GM21723 (cell line): ENCODE results near the gene TNC.

Source experiments
- ATAC-seq: cut with Tn5 transposase; IDR thresholded peaks from one replicate; pipeline ENCODE4 v1.9.1; 2021; ENCODE audit warnings: mild to moderate bottlenecking, moderate library complexity; ENCODE audit not compliant: unreplicated experiment

TNC gene

GRCh38 chr9:115058175-115058574, 59.8 kb downstream of the TNC start:
- ATAC-seq = no peak

DNA sequence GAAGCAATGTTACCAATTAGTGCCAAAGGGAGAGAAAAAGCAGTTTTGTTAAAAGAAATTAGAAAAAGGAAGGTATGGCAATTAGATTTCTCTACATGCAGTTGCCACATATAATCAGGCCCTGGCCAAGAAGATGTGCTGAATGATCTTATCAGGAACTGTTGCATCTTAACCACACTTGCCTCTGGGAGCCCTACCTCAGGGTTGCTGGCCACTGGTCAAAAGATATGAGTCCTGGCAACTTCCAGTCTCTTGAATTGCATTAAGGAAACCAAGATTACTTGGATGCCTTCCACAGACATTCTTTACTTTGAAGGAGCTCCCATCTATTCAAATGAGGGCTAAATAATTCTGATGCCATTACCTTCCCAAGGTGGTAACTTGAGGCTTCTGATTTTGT, 60.4 kb downstream of the TNC start:
- no peak for ATAC-seq

DNA sequence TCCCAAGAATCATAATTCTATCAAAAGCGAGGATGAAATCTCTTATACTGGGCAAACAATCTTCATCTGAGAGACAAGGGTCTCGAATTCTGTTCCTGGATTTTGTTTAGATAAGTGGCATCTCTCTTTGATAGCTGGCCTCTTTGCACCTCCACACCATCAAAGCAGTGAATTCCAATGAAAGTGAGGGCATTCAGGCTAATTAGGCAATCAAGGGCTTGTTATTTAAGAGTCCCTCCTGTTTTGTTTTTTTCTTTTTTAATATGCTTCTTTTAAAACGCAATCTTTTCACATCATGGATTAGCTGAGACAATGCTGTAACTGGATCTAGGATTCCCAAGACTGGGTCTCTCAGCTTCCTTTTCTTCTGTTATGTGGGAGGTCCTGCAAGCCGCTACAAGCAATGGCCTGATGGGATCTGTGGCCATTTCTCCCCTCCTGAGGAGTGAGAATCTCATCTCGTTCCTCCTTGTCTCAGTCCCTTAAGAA, 67.9 kb downstream of the TNC start:
- no peak for ATAC-seq

GRCh38 chr9:115046824-115047223, 71.1 kb downstream of the TNC start:
- ATAC-seq = no peak

- no peak for ATAC-seq
Measured at GRCh38 chr9:115046199-115046598, 71.8 kb downstream of the TNC start.

GRCh38 chr9:115043632-115044031, 74.3 kb downstream of the TNC start:
- ATAC-seq = no peak

GRCh38 chr9:115042781-115043509, 75.0 kb downstream of the TNC start:
- ATAC-seq = peak; percentile 87

DNA sequence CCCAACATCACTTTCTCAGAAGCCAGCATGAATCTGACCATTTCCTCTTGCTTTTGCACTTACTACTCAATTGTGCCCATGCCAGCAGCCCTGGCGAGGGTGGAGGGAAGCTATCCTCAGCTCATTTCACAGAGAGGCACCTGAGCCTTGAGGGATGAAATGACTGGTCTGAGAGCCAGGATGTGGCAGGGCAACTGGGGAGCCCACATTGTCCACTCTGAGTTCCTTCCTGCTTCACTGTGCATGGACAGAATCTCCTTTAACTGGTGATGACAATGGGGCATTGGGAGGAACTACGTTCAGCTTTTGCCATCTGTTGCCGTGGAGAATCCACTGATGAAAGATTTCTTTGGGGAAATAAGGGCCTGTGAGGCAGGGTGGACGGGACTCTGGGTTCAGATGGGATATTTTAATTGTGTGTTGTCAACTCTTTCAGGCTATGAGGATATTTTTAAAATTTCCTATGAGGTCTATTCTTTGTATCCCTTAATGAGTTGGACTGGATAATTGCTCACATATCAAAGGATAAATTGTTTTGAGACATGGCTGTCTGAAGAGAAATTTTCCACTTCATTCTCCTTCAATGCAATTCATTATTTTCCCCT, 78.3 kb downstream of the TNC start:
- no peak for ATAC-seq

DNA sequence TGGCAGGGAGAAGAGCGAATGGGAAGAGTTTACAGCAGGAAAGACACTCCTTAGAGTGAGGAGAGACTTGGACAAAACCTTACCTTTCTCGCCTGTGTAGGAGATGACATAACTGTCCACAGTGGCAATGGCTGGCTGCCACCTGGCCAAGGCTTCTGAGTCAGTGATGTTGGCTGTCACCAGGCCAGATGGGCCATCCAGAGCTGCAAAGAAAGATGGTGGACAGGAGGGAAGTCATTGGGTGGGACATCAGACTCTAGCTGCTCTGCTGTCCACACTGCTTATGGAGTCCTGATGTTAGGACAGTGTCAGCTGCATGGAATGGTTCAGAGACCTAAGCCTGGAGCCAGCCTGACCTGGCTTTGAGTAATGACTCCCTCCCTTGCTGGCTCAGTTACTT, 79.8 kb downstream of the TNC start:
- ATAC-seq = no peak

DNA sequence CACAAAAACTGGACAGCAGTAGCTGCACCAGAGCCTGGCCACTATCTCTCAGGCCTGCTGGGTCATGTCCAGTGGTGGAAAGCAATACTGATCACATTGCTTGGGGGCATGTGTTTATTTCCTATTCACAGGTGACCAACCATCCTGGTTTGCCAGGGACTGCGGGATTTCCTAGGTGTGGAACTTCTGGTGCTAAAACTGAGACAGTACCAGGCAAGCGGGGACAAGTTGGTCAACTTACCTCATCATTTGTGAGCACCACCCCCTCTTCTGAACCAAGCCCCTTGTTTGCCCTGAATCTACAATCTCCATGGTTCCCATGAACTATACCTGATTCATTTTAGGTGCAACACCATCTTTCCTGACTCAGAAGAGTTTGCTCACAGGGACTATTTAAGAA, 81.3 kb downstream of the TNC start:
- peak; percentile 3 for ATAC-seq

DNA sequence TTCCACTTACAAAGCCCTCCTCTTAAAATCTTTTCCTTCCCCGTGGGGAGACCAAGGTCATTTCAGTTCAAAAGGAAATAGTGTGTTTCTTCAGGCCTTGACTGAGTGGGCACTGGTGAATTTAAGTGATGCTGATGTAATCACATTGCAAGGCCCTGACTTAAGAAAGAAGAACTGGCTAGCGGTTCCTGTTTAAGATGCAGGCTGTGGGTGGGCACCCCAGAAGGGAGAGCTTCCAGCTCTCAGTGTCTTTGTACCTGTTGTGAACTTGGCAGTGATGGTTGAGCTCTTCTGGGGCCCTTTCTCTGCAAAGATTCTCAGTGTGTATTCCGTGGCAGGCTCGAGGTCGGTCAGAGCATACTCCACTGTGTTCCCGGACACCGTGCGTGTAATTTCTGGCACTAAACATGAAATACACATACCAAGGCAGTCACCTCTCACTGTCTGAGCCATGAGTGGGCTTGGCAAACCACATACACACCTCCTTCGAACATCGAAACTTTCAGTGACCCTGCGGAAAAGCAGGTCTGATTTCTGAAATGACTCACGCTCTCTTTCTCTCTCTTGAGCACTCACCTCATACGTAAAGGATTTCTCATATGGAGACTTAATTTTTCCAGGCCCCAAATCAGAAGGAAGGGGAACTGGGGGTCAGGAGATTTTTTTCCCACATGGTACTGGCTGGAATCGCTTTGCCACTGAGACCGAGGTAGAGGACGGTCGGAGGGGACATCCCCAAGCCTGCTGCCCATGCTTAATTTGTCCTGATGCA, 81.9 kb downstream of the TNC start:
- ATAC-seq = peak; percentile 89

DNA sequence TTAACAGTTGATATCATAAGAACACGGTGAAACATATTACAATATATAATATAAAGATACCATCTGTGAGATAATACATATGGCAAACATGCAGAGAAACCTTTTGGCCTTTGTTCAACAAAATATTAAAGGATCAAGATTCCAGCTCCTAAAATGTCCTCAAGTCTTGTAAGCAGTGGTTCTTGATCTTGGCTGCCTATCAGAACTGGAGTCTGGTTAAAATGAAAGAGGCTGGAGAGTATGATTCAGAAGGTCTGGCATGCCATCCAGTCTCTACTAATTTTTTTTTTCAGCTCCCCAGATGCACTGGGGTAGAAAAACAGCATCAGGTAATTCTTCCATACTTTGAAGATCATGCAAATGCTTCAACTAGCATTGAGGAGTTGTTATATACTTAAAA, 83.2 kb downstream of the TNC start:
- ATAC-seq = no peak

- ATAC-seq = no peak
Measured at GRCh38 chr9:115033800-115034199, 84.2 kb downstream of the TNC start.

- no peak for ATAC-seq
Measured at GRCh38 chr9:115032296-115032695, 85.7 kb downstream of the TNC start.

- ATAC-seq = no peak
Measured at GRCh38 chr9:115030006-115030405, 88.0 kb downstream of the TNC start.

GRCh38 chr9:115025721-115026120, 92.2 kb downstream of the TNC start:
- no peak for ATAC-seq

DNA sequence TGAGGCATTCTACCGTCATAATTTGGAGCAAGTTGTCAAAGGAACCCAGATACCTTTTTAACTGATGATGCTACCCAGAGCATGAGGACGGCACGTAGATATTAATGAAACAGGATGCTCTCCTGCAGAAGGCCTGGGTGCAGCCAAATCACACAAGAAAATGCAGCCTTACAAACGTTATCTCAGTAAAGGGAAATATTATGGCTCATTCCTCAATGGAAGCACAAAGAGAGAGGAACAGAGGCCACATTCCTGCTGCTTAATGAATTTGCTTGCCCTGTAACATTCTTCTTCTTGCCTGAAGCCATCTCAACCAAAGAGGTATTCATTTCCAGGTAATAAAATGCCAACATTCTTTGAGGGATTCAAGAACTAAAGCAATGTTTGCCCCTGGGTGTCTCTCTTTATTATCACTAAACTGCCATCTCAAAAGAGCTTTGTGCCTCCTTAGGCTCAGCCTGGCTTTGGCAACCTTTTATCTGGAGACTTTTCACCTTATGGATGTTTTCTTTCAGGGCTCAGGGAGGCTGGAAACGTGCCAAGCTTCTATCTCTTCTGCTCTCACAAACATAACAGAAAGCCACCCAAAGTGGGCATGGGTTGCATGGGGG, 92.9 kb downstream of the TNC start:
- no peak for ATAC-seq

DNA sequence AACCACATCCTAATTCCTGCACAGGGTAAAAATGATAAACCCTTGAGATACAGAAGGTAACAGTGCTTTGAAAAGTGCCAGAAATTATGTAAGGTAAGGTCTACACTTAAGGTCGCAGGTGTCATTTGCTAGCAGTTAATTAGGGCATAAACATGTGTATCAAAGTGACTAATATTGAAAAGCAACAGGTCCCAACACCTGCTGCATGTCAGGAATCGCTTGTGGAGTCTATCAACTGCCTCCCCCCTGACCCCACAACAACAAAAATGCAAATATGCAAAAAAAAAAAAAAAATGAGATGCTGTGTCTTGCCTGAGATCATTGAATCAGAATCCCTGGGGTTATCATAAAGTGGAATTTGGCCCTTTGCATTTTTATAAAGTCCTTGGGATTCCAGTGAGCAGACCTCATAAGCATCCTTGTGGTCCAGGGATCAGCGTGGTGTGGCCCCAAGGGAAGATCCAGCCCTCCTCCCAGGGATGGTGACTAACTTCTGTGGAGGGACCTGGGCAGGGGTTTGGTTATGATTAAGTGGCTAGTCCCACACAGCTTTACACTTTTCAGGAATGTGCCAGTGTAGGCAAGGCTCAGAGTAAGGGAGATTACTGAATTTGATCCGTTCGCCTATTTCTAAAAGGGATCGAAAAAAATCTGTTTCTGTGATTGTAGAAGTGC, 95.1 kb downstream of the TNC start:
- no peak for ATAC-seq

DNA sequence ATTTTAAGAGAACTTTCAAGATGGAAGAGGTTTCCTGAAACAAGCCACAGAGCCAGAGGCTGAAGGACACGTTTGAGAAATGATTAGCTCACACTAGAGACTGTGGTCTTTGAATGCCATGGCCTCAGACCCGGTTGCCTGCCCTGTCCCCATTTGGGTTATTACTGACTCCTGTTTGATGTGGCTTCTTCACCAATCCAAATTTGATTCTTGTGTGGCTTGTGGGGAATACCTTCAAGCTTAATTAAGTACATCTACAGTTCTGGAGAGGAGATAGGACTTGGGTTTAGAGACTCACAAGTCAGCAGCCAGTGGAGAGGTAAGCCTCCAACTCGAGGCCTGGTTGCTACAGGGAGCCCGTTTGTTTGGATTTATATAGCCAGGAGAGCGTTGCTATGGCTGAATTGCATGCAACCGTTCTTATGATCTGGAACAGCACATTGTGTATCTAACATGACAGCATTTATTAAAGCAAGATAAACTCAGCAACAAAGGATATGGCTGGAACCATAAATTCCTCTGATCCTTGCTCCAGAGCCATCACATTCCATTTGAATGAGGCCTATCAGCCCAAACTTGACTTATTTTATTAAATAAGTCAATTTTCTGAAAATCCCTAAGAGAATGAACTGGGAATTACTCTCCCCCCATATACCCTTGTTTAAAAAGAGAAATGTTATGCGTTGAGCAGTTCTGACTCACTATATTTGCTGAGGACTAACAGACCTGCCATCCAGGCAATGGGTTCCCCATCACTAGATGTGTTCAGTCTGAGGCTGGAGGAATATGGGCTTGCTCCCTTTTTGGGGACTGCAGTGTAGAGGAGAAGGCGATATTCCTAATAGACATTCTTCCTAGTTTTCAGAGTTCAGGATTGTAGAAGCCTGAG, 99.2 kb downstream of the TNC start:
- no peak for ATAC-seq

DNA sequence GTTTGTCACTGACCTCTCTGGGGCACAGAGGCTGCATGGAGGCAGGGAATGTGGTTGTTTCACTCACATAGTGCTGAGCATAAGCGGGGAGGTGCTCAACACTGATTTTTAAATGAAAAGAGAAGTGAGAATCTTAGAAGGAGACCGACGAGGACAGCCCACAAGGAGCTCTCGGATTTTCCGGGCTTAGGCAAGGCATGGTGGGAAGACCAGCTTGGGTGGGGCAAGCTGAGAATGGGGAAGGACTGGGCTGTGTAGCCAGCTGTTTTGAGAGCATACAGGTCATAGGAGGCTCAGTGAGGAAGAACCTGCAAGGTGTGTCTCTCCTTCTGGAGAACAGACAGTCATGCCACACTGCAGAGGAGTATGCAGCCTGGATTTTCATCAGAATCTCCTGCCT, 101.6 kb downstream of the TNC start:
- ATAC-seq = no peak
